T-cell (primary cell): ENCODE results near the gene LAMC1. TPM values are rescaled to one million over a fixed set of nuclear protein-coding genes. Genes with fewer than 3 reads are reported as not detected.

Experiments used
- ATAC-seq, 4 experiments: fragments of 200-7000 bp in 3 of 4; fragments of 150-1000 bp in 1 of 4; cut with Tn5 transposase; replicated peaks in 1 of 4; 1 replicate in 3 of 4; 2 replicates in 1 of 4; pipeline ENCODE4 v1.10.0; 2021; ENCODE audit warnings: moderate library complexity in 3 of 4, mild to moderate bottlenecking in 2 of 4, moderate number of reproducible peaks in 1 of 4
- CTCF ChIA-PET, 2 donors: fragments of 300-600 bp; sonication (Branson Sonifier 250); formaldehyde crosslinking; loops; one replicate each; lab custom pipeline; 2022; ENCODE audit warnings: antibody characterized with exemption in 2 of 2; lab: Charles Lee
- POLR2A ChIA-PET, 2 donors: fragments of 300-600 bp; sonication (Branson Sonifier 250); formaldehyde crosslinking; loops; one replicate each; lab custom pipeline; 2022; ENCODE audit warnings: antibody characterized with exemption in 2 of 2; lab: Charles Lee
- DNase-seq, 35 experiments: peaks; one replicate each; pipeline versions ENCODE4 v3.0.0 to v3.0.0-alpha.2; 2013 to 2023
- H3K27ac ChIP-seq: one replicate; pipeline ENCODE4 v1.5.1; 2013; ENCODE audit warnings: low read length
- H3K27me3 ChIP-seq, 2 experiments: replicated peaks in 1 of 2; 1 replicate in 1 of 2; 2 replicates in 1 of 2; pipeline versions ENCODE4 v1.6.1 to v1.7.0; 2013; ENCODE audit warnings: low read length in 1 of 2, mixed read lengths in 1 of 2; ENCODE audit not compliant: control insufficient read depth in 2 of 2, insufficient read depth in 2 of 2; ENCODE audit errors: extremely low read depth in 1 of 2
- H3K36me3 ChIP-seq, 2 donors: 1 replicate in 1 of 2; 2 replicates in 1 of 2; pipeline versions ENCODE4 v1.6.1 to v1.7.0; 2013; ENCODE audit warnings: low read length in 1 of 2; ENCODE audit not compliant: control insufficient read depth in 2 of 2, insufficient read depth in 1 of 2; ENCODE audit errors: extremely low read depth in 1 of 2
- H3K4me1 ChIP-seq, 2 experiments: 1 replicate in 1 of 2; 2 replicates in 1 of 2; pipeline versions ENCODE4 v1.6.1 to v1.7.0; 2013; ENCODE audit warnings: low read length in 2 of 2, mixed read lengths in 1 of 2; ENCODE audit not compliant: insufficient read depth in 2 of 2, control insufficient read depth in 1 of 2; ENCODE audit errors: extremely low read depth in 1 of 2
- H3K4me3 ChIP-seq, 2 donors: 1 replicate in 1 of 2; 2 replicates in 1 of 2; pipeline versions ENCODE4 v1.5.1 to v1.7.0; 2013; ENCODE audit warnings: mild to moderate bottlenecking in 2 of 2, low read length in 1 of 2, moderate library complexity in 1 of 2; ENCODE audit not compliant: control insufficient read depth in 1 of 2; ENCODE audit errors: extremely low read depth in 1 of 2
- H3K9me3 ChIP-seq: 2 replicates; pipeline ENCODE4 v1.7.0; 2013
- H3K27ac Mint-ChIP-seq, 2 donors: one replicate each; pipeline ENCODE4 v1.8.0; 2020 to 2021; ENCODE audit warnings: mild to moderate bottlenecking in 2 of 2, mixed read lengths in 2 of 2
- H3K27me3 Mint-ChIP-seq, 2 donors: one replicate each; pipeline ENCODE4 v1.8.0; 2021 to 2022; ENCODE audit warnings: mixed read lengths in 2 of 2
- H3K36me3 Mint-ChIP-seq: one replicate; pipeline ENCODE4 v1.8.0; 2021; ENCODE audit warnings: mixed read lengths
- H3K4me1 Mint-ChIP-seq, 3 donors: one replicate each; pipeline ENCODE4 v1.8.0; 2020 to 2022; ENCODE audit warnings: mixed read lengths in 3 of 3, mild to moderate bottlenecking in 1 of 3
- H3K4me3 Mint-ChIP-seq, 3 donors: one replicate each; pipeline ENCODE4 v1.8.0; 2020 to 2022; ENCODE audit warnings: mild to moderate bottlenecking in 3 of 3, mixed read lengths in 3 of 3, moderate library complexity in 3 of 3
- H3K9me3 Mint-ChIP-seq, 3 donors: one replicate each; pipeline ENCODE4 v1.8.0; 2020 to 2022; ENCODE audit warnings: mixed read lengths in 3 of 3
- WGBS: methylation state at CpG from one replicate; pipeline ENCODE4 v1.1.5; 2013; ENCODE audit warnings: missing lambda C conversion rate; ENCODE audit not compliant: insufficient coverage; 5-methylcytosine and 5-hydroxymethylcytosine counted together
- total RNA-seq, 35 experiments: library from RNA in 6 of 35; stranded (reverse) in 6 of 35; fragments of 120-200 nt in 1 of 35; gene quantifications; one replicate each; pipeline versions ENCODE4 v1.2.1 to v1.2.4 and lab custom pipeline; 2013 to 2026

Gene LAMC1
- total RNA-seq, 5 donors from 2014 or later (not counting 1 experiment from before 2014, with no cell fraction given), result 0.30 to 3.1 (median 2.1) TPM

DNA sequence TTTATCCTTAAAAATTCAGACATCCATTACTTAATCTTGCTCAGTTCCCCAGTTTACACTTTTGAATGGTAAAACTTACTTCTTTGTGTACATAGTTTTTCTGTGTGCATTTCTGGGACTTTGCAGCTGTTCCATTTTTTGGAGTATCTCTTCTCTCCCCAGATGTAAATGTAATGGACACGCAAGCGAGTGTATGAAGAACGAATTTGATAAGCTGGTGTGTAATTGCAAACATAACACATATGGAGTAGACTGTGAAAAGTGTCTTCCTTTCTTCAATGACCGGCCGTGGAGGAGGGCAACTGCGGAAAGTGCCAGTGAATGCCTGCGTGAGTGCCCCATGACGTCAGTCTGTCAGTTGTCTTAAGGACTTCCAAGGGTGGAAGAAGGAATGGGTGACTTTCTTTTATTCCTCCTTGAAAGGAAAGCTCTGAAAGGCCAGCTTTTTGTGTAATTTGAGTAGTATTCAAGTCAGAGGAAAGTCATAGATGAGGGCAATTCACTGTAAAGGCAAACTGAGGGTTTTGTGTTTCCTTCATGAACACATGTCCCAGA, 87.2 kb downstream of the LAMC1 start:
- peaks cover 0 to 14% of the 10 kb centered on the region in 2 donors for H3K27me3 Mint-ChIP-seq
- no peak overlapping the region for H3K27ac ChIP-seq
- H3K4me3 ChIP-seq, result no peak overlapping the region
- H3K9me3 Mint-ChIP-seq, result no peaks in the 10 kb centered on the region
- H3K4me1 Mint-ChIP-seq, result no peaks in the 10 kb centered on the region
- no peak overlapping the region for H3K27ac Mint-ChIP-seq
- ChIA-PET POLR2A (no interaction called here), CTCF (no interaction called here)
- H3K27me3 ChIP-seq, result no peaks in the 10 kb centered on the region
- no peaks in the 10 kb centered on the region for H3K36me3 ChIP-seq
- DNase-seq (no peak), ATAC-seq (no peak)
- H3K4me1 ChIP-seq, result no peaks in the 10 kb centered on the region
- WGBS, result 83% methylated on average over 2 of the region's 8 CpGs
- no peak overlapping the region for H3K4me3 Mint-ChIP-seq
- no peaks in the 10 kb centered on the region for H3K36me3 Mint-ChIP-seq
- no peaks in the 10 kb centered on the region for H3K9me3 ChIP-seq

DNA sequence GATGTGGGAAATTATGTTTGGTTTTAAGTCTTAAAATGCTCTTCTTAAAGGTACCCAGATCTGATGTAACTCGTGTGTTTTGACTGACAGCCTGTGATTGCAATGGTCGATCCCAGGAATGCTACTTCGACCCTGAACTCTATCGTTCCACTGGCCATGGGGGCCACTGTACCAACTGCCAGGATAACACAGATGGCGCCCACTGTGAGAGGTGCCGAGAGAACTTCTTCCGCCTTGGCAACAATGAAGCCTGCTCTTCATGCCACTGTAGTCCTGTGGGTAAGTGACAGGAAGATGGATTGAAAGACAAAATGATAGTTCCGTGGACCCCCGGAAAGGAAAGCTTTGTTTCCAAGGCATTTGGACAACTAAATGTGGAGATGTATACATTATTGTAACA, 91.2 kb downstream of the LAMC1 start:
- no peak overlapping the region for H3K27ac ChIP-seq
- H3K27me3 ChIP-seq, result no peaks in the 10 kb centered on the region
- no peak for DNase-seq
- no peak overlapping the region for H3K27ac Mint-ChIP-seq
- H3K27me3 Mint-ChIP-seq, result no peaks in the 10 kb centered on the region
- WGBS, result 92% methylated on average over 7 of the region's 9 CpGs
- H3K4me1 ChIP-seq, result no peaks in the 10 kb centered on the region
- no peak overlapping the region for H3K4me3 Mint-ChIP-seq
- no peaks in the 10 kb centered on the region for H3K4me1 Mint-ChIP-seq
- no peaks in the 10 kb centered on the region for H3K36me3 ChIP-seq
- no peaks in the 10 kb centered on the region for H3K9me3 Mint-ChIP-seq
- H3K4me3 ChIP-seq, result no peak overlapping the region
- no peaks in the 10 kb centered on the region for H3K36me3 Mint-ChIP-seq
- no peak for ATAC-seq
- H3K9me3 ChIP-seq, result no peaks in the 10 kb centered on the region
- POLR2A ChIA-PET, result no interaction called here
- CTCF ChIA-PET, result no interaction called here

DNA sequence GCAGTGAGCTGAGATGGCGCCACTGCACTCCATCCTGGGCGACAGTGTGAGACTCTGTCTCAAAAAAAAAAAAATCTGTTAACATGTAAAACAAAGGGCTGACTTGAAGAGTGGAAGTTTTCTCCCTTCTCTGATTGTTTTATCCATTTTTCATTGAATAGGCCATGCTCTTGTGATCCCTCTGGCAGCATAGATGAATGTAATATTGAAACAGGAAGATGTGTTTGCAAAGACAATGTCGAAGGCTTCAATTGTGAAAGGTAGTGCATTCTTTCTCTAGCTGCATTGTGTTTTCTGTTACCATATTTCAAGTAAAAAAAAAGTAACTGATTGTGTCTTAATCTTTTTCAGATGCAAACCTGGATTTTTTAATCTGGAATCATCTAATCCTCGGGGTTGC, 93.2 kb downstream of the LAMC1 start:
- no peaks in the 10 kb centered on the region for H3K9me3 ChIP-seq
- H3K27me3 Mint-ChIP-seq, result no peaks in the 10 kb centered on the region
- WGBS, result 33% methylated on average over 2 of the region's 4 CpGs
- H3K27ac ChIP-seq, result no peak overlapping the region
- no peaks in the 10 kb centered on the region for H3K36me3 ChIP-seq
- H3K4me1 ChIP-seq, result no peaks in the 10 kb centered on the region
- ChIA-PET POLR2A (interaction anchor here in 1 of 2 donors (0.6 kb wide), 1 partner anchor 835 kb away, joined by 3 read pairs; no protein-coding TSS in a partner anchor), CTCF (no interaction called here)
- no peak overlapping the region for H3K27ac Mint-ChIP-seq
- no peak overlapping the region for H3K4me3 ChIP-seq
- no peak for ATAC-seq
- DNase-seq, result no peak
- H3K4me1 Mint-ChIP-seq, result no peaks in the 10 kb centered on the region
- H3K27me3 ChIP-seq, result no peaks in the 10 kb centered on the region
- H3K36me3 Mint-ChIP-seq, result no peaks in the 10 kb centered on the region
- H3K9me3 Mint-ChIP-seq, result no peaks in the 10 kb centered on the region
- H3K4me3 Mint-ChIP-seq, result no peak overlapping the region

DNA sequence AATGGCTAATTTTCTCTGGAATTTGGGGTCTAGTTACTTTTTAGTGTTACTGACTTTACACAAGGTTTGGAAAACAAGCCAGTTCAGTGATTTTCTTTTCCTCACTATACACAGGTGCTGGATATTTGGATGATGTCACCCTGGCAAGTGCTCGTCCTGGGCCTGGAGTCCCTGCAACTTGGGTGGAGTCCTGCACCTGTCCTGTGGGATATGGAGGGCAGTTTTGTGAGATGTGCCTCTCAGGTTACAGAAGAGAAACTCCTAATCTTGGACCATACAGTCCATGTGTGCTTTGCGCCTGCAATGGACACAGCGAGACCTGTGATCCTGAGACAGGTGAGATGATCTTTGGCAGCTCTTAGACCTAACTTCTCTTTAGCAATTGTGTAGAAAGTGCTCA, 98.4 kb downstream of the LAMC1 start:
- ATAC-seq, result no peak
- POLR2A ChIA-PET, result no interaction called here
- no peaks in the 10 kb centered on the region for H3K36me3 ChIP-seq
- H3K4me1 ChIP-seq, result no peaks in the 10 kb centered on the region
- CTCF ChIA-PET, result no interaction called here
- no peaks in the 10 kb centered on the region for H3K9me3 ChIP-seq
- Mint-ChIP-seq H3K27me3 (peaks cover 0 to 4% of the 10 kb centered on the region in 2 donors), H3K27ac (no peak overlapping the region), H3K9me3 (no peaks in the 10 kb centered on the region), H3K4me3 (no peak overlapping the region), H3K36me3 (no peaks in the 10 kb centered on the region), H3K4me1 (no peaks in the 10 kb centered on the region)
- 80% methylated on average over 1 of the region's 3 CpGs for WGBS
- no peaks in the 10 kb centered on the region for H3K27me3 ChIP-seq
- H3K27ac ChIP-seq, result no peak overlapping the region
- no peak for DNase-seq
- no peak overlapping the region for H3K4me3 ChIP-seq

DNA sequence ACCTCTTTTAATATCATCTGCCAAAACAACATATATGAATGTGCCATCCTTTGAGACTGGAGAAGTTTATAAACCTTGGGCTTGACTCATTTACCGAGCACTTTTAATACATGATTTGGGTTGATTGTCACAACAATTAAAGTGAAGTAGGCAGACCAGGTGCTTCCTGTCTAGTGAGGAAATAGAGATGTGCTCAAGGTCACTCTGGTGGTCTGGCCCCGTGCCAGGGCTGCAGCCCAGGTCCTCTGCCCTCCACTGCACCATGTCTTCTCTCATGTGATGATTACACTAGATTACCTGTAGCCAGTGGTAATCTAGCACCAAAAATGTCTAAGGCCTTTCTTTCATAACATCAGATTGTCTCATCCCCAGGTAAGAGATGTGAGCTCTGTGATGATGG, 101.0 kb downstream of the LAMC1 start:
- Mint-ChIP-seq H3K27me3 (peaks cover 0 to 6% of the 10 kb centered on the region in 2 donors), H3K9me3 (no peaks in the 10 kb centered on the region), H3K27ac (no peak overlapping the region), H3K36me3 (no peaks in the 10 kb centered on the region), H3K4me1 (no peaks in the 10 kb centered on the region), H3K4me3 (no peak overlapping the region)
- no CpG with 5 or more reads among the region's 2 CpGs for WGBS
- no peaks in the 10 kb centered on the region for H3K9me3 ChIP-seq
- DNase-seq (no peak), ATAC-seq (no peak)
- H3K27ac ChIP-seq, result no peak overlapping the region
- no peaks in the 10 kb centered on the region for H3K4me1 ChIP-seq
- no peak overlapping the region for H3K4me3 ChIP-seq
- H3K27me3 ChIP-seq, result no peaks in the 10 kb centered on the region
- no peaks in the 10 kb centered on the region for H3K36me3 ChIP-seq
- ChIA-PET POLR2A (no interaction called here), CTCF (no interaction called here)

DNA sequence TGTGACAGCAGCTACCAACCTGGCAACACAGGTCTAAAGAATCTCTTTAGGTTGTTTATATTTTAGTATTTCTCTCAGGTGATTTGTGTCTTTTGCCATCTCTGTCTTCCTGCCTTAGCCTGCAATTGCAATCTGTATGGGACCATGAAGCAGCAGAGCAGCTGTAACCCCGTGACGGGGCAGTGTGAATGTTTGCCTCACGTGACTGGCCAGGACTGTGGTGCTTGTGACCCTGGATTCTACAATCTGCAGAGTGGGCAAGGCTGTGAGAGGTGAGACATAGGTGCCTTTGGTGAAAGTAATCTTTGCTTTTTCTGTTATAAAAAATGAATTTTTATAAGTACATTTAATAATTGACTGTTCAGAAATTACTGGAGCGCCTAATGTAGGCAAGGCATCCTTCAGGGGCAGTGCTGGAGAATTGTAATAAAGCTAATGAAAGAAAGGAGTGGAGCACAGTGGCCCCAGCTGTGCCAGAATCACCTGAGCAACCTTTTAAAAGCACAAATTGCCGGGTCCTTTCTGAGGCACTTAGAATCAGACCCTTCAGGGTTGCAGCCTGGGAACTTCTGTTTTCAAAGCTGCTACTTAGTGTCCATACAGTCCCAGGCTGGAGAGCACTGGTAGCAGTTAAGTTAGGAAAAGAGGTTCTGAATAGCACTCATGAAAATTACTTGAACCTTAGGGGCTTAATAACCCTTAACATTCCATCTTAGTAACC, 102.2 kb downstream of the LAMC1 start:
- Histone ChIP-seq H3K27ac (no peak overlapping the region), H3K9me3 (no peaks in the 10 kb centered on the region), H3K27me3 (no peaks in the 10 kb centered on the region), H3K4me1 (no peaks in the 10 kb centered on the region), H3K4me3 (no peak overlapping the region), H3K36me3 (no peaks in the 10 kb centered on the region)
- POLR2A ChIA-PET, result no interaction called here
- Mint-ChIP-seq H3K9me3 (no peaks in the 10 kb centered on the region), H3K4me1 (no peaks in the 10 kb centered on the region), H3K4me3 (no peak overlapping the region), H3K27me3 (peaks cover 0 to 6% of the 10 kb centered on the region in 2 donors), H3K27ac (no peak overlapping the region), H3K36me3 (no peaks in the 10 kb centered on the region)
- DNase-seq, result no peak
- CTCF ChIA-PET, result no interaction called here
- no peak for ATAC-seq
- WGBS, result 72% methylated on average over 4 of the region's 5 CpGs
